ENCODE data around the gene LAMA5. TPM values are rescaled to one million over a fixed set of nuclear protein-coding genes. Genes with fewer than 3 reads are reported as not detected.

The LAMA5 gene
- total RNA-seq, 1 donor from 2014 or later, result 55.8 TPM

GRCh38 chr20:62303340-62304226 is 63.5 kb downstream of the LAMA5 start:
- peak; percentile 50 for DNase-seq

- DNase-seq, result no peak
Measured at GRCh38 chr20:62303062-62303339, 64.1 kb downstream of the LAMA5 start.

- peak; percentile 98 for DNase-seq
Measured at GRCh38 chr20:62302341-62303061, 64.6 kb downstream of the LAMA5 start, which contains the start of gene ADRM1. Gene ADRM1, plus strand, starts transcription at chr20:62302997. Its CDS starts 572 bp downstream, at chr20:62303569.

GRCh38 chr20:62301773-62302340 is 65.3 kb downstream of the LAMA5 start:
- peak; percentile 96 for DNase-seq

GRCh38 chr20:62301111-62301668 is 65.9 kb downstream of the LAMA5 start:
- DNase-seq, result no peak

GRCh38 chr20:62300319-62300718 is 66.8 kb downstream of the LAMA5 start:
- no peak for DNase-seq

GRCh38 chr20:62299666-62300236 is 67.4 kb downstream of the LAMA5 start:
- DNase-seq, result no peak

- no peak for DNase-seq
Measured at GRCh38 chr20:62298577-62299249, 68.4 kb downstream of the LAMA5 start.

- no peak for DNase-seq
Measured at GRCh38 chr20:62297449-62298227, 69.5 kb downstream of the LAMA5 start.

GRCh38 chr20:62296724-62297448 is 70.2 kb downstream of the LAMA5 start:
- DNase-seq, result no peak

GRCh38 chr20:62294516-62294915 is 72.6 kb downstream of the LAMA5 start:
- DNase-seq, result no peak

GRCh38 chr20:62293946-62294345 is 73.2 kb downstream of the LAMA5 start:
- DNase-seq, result no peak

- no peak for DNase-seq
Measured at GRCh38 chr20:62293111-62293784, 73.9 kb downstream of the LAMA5 start.

GRCh38 chr20:62292108-62292507 is 75.0 kb downstream of the LAMA5 start:
- DNase-seq, result no peak

- no peak for DNase-seq
Measured at GRCh38 chr20:62291251-62292066, 75.7 kb downstream of the LAMA5 start.

- no peak for DNase-seq
Measured at GRCh38 chr20:62289898-62290297, 77.2 kb downstream of the LAMA5 start.

- DNase-seq, result no peak
Measured at GRCh38 chr20:62289131-62289530, 78.0 kb downstream of the LAMA5 start.

GRCh38 chr20:62288535-62289105 is 78.5 kb downstream of the LAMA5 start:
- DNase-seq, result no peak

All from dermis blood vessel endothelial cell (primary cell).